ENCODE measurements around the gene TPGS2. TPM values are rescaled to one million over a fixed set of nuclear protein-coding genes. Genes with fewer than 3 reads are reported as not detected.

TPGS2 gene
- total and polyA plus RNA-seq, 2 of the 13 experiments (the other 11 are each of a cell fraction or from before 2014, with no cell fraction given), result 73.3 to 137 TPM

DNA sequence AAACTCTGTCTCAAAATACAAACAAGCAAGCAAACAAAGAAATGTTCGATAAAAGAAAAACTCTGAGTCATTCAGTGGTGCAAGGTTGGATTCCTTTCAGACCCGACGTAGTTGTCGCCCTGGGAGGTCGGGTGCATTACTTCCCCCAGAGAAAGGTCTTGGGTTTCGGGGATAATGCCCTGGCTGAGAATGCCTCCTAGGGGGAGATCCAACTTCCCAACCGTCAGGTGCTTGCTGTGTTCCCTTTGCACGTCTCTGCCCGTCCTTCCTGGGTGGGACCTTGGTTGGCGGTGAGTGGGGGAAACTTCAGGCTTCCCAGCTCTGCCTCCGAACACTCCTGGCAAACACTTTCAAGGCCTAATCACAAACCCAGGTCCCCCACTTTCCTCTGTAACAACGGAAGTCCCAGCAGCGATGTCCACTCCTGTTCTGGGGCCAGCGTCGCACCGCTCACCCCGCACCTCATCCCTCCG, 609 bp downstream of the TPGS2 start (continued):
- TF ChIP-seq ZNF550 (CRISPR knock-in tag; IDR thresholded peaks at IDR 0.05; ENCODE audit: borderline replicate concordance) (no peak), ZNF589 (CRISPR knock-in tag; conservative IDR thresholded peaks at IDR 0.05) (no peak), ONECUT2 (CRISPR knock-in tag; IDR thresholded peaks at IDR 0.05) (0 out of 2 replicates have a peak, but pooled peaks have one; percentile 37), ZNF501 (CRISPR knock-in tag; IDR thresholded peaks at IDR 0.05) (peak; percentile 7; the same call in 1 of the 2 replicates), JUND (CRISPR knock-in tag; IDR thresholded peaks at IDR 0.05) (peak; percentile 12; the same call in 1 of the 2 replicates), ZNF230 (CRISPR knock-in tag; IDR thresholded peaks at IDR 0.05) (0 out of 2 replicates have a peak, but pooled peaks have one; percentile 58), PAX8 (CRISPR knock-in tag; IDR thresholded peaks at IDR 0.05; ENCODE audit: borderline replicate concordance) (peak; percentile 28; the same call in 1 of the 2 replicates), NFIC (IDR thresholded peaks at IDR 0.05; ENCODE audit: low read length) (no peak), HIVEP1 (CRISPR knock-in tag; IDR thresholded peaks at IDR 0.05) (0 out of 2 replicates have a peak, but pooled peaks have one; percentile 20), SAP130 (CRISPR knock-in tag; IDR thresholded peaks at IDR 0.05; ENCODE audit: low read depth) (peak; percentile 8; the same call in 1 of the 2 replicates), ZNF543 (CRISPR knock-in tag; IDR thresholded peaks at IDR 0.05) (0 out of 2 replicates have a peak, but pooled peaks have one; percentile 16), ZNF350 (CRISPR knock-in tag; IDR thresholded peaks at IDR 0.05; ENCODE audit: borderline replicate concordance, low read depth) (peak; percentile 26; the same call in 1 of the 2 replicates), FOSL2 (CRISPR knock-in tag; IDR thresholded peaks at IDR 0.05) (0 out of 2 replicates have a peak, but pooled peaks have one; percentile 25)
- TF ChIP-seq, protein P1, sequence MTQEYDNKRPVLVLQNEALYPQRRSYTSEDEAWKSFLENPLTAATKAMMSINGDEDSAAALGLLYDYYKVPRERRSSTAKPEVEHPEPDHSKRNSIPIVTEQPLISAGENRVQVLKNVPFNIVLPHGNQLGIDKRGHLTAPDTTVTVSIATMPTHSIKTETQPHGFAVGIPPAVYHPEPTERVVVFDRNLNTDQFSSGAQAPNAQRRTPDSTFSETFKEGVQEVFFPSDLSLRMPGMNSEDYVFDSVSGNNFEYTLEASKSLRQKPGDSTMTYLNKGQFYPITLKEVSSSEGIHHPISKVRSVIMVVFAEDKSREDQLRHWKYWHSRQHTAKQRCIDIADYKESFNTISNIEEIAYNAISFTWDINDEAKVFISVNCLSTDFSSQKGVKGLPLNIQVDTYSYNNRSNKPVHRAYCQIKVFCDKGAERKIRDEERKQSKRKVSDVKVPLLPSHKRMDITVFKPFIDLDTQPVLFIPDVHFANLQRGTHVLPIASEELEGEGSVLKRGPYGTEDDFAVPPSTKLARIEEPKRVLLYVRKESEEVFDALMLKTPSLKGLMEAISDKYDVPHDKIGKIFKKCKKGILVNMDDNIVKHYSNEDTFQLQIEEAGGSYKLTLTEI (CRISPR knock-in tag; conservative IDR thresholded peaks at IDR 0.05), result no peak
